Thyroid gland (tissue), 4 donors: ENCODE data around the gene PDRG1. TPM values are rescaled to one million over a fixed set of nuclear protein-coding genes. Genes with fewer than 3 reads are reported as not detected.
"Not testable (repeated sequence)": the region's sequence is repeated elsewhere in the genome, so short reads cannot be mapped to it uniquely, and the experiment has no call there.

Experiments
- DNase-seq, 2 donors: peaks; one replicate each; pipeline ENCODE4 v3.0.0-alpha.2; 2019
- H3K27ac ChIP-seq, 3 donors: fragments of 200-600 bp; sonication (generic); 1 replicate in 2 of 3; 2 replicates in 1 of 3; pipeline ENCODE4 v1.5.1; 2016 to 2019; ENCODE audit warnings: mild to moderate bottlenecking in 1 of 3, moderate library complexity in 1 of 3
- H3K27me3 ChIP-seq: fragments of 200-600 bp; sonication (generic); one replicate; pipeline ENCODE4 v1.5.1; 2019
- H3K36me3 ChIP-seq, 2 donors: fragments of 200-600 bp; sonication (generic); one replicate each; pipeline ENCODE4 v1.5.1; 2016 to 2019
- H3K4me1 ChIP-seq, 2 donors: fragments of 200-600 bp; sonication (generic); one replicate each; pipeline ENCODE4 v1.5.1; 2017 to 2019
- H3K4me3 ChIP-seq, 3 donors: fragments of 200-600 bp; sonication (generic); replicated peaks in 1 of 3; 1 replicate in 2 of 3; 2 replicates in 1 of 3; pipeline ENCODE4 v1.5.1; 2016; ENCODE audit warnings: mild to moderate bottlenecking in 1 of 3
- H3K9me3 ChIP-seq: fragments of 200-600 bp; sonication (generic); one replicate; pipeline ENCODE4 v1.5.1; 2017
- POLR2A ChIP-seq, 2 donors: fragments of 450-650 bp; IDR thresholded peaks; one replicate each; pipeline ENCODE4 v1.6.1; 2017; ENCODE audit warnings: antibody characterized with exemption in 2 of 2, mild to moderate bottlenecking in 2 of 2, moderate library complexity in 1 of 2
- WGBS, 2 donors: methylation state at CpG; one replicate each; pipeline ENCODE4 v1.1.5; 2017; 5-methylcytosine and 5-hydroxymethylcytosine counted together
- intact Hi-C: fragments of 100-400 bp; cut with DNase I; formaldehyde crosslinking; loops from one replicate; pipeline ENCODE4 v1.15.1; 2023
- total RNA-seq, 4 donors: library from RNA; depleted of rRNA; stranded (reverse); fragments of >200 nt; gene quantifications; one replicate each; pipeline ENCODE4 v1.2.3, GENCODE V29; 2016
- TF ChIP-seq, protein P1 (sequence below), 6 experiments: fragments of 200-600 bp in 3 of 6; fragments of 450-650 bp in 3 of 6; sonication (generic) in 3 of 6; IDR thresholded peaks; one replicate each; pipeline ENCODE4 v1.5.1; 2016 to 2019; ENCODE audit warnings: antibody characterized with exemption in 6 of 6, mild to moderate bottlenecking in 2 of 6, inconsistent platforms in 1 of 6, moderate library complexity in 1 of 6

The PDRG1 gene
- total RNA-seq, 4 donors from 2014 or later = 7.3 to 14.9 (median 9.2) TPM

- no peak for TF ChIP-seq POLR2A (IDR thresholded peaks at IDR 0.05)
- TF ChIP-seq, protein P1, sequence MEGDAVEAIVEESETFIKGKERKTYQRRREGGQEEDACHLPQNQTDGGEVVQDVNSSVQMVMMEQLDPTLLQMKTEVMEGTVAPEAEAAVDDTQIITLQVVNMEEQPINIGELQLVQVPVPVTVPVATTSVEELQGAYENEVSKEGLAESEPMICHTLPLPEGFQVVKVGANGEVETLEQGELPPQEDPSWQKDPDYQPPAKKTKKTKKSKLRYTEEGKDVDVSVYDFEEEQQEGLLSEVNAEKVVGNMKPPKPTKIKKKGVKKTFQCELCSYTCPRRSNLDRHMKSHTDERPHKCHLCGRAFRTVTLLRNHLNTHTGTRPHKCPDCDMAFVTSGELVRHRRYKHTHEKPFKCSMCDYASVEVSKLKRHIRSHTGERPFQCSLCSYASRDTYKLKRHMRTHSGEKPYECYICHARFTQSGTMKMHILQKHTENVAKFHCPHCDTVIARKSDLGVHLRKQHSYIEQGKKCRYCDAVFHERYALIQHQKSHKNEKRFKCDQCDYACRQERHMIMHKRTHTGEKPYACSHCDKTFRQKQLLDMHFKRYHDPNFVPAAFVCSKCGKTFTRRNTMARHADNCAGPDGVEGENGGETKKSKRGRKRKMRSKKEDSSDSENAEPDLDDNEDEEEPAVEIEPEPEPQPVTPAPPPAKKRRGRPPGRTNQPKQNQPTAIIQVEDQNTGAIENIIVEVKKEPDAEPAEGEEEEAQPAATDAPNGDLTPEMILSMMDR (IDR thresholded peaks at IDR 0.05) = no peak
- H3K9me3 ChIP-seq = no peaks in the 10 kb centered on the region
- no peaks in the 10 kb centered on the region for H3K4me1 ChIP-seq
- no peak for DNase-seq
- no peaks in the 10 kb centered on the region for H3K27me3 ChIP-seq
- H3K4me3 ChIP-seq = no peak overlapping the region
- H3K36me3 ChIP-seq = no peaks in the 10 kb centered on the region
- intact Hi-C loops = no loop called here
- no peak overlapping the region for H3K27ac ChIP-seq
- 74 to 77% methylated on average over 6 to 7 of the region's 8 CpGs for WGBS, 2 donors
Measured at GRCh38 chr20:31934968-31935764, 16.7 kb downstream of the PDRG1 start.

DNA sequence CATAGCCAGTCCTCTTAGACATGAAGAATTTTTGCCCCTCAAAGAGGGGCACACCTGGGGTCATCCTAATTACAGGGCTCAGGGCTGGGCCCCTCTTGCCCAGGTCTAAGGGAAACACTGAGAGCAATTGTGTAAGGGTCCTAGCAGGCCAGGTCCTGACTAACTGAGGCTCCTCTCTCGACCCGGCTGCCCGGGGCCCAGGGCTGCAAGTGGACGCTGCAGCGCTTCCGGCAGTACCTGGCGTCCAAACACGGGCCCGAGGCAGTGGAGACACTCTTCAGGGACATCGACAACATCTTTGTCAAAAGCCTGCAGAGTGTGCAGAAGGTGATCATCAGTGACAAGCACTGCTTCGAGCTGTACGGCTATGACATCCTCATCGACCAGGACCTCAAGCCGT is 17.4 kb downstream of the PDRG1 start:
- DNase-seq = no peak
- Histone ChIP-seq H3K9me3 (no peaks in the 10 kb centered on the region), H3K27ac (no peak overlapping the region), H3K4me3 (no peak overlapping the region), H3K27me3 (no peaks in the 10 kb centered on the region), H3K4me1 (no peaks in the 10 kb centered on the region), H3K36me3 (no peaks in the 10 kb centered on the region)
- TF ChIP-seq, protein P1 (IDR thresholded peaks at IDR 0.05) = no peak
- TF ChIP-seq POLR2A (IDR thresholded peaks at IDR 0.05) = no peak
- intact Hi-C loops = no loop called here
- WGBS, 2 donors = 87 to 91% methylated on average over 4 to 13 of the region's 14 CpGs

GRCh38 chr20:31933698-31934097 is 18.1 kb downstream of the PDRG1 start:
- TF ChIP-seq, protein P1 (IDR thresholded peaks at IDR 0.05) = no peak
- TF ChIP-seq POLR2A (IDR thresholded peaks at IDR 0.05) = no peak
- Histone ChIP-seq H3K4me3 (no peak overlapping the region), H3K27me3 (no peaks in the 10 kb centered on the region), H3K9me3 (no peaks in the 10 kb centered on the region), H3K27ac (no peak overlapping the region), H3K36me3 (no peaks in the 10 kb centered on the region), H3K4me1 (no peaks in the 10 kb centered on the region)
- intact Hi-C loops = no loop called here
- 84 to 88% methylated on average over 10 of the region's 10 CpGs for WGBS, 2 donors
- no peak for DNase-seq

DNA sequence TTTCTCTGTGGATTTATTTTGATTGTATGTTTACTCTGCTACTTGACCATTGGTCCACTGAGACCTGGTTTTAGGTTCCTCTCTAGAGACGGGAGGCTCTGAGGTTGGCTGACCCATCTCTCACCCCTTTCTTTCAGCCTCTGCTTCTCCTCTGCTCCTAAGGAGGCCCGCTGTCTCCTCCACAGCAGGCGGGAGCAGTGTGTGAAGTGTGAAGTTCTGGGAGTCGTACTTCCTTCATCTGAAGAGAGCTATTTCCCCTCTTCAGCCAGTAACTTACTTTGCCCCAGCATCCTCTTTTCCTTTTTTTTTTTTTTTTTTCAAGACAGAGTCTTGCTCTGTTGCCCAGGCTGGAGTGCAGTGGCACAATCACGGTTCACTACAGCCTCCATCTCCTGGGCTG is 21.1 kb downstream of the PDRG1 start:
- Histone ChIP-seq H3K9me3 (no peaks in the 10 kb centered on the region), H3K4me1 (no peaks in the 10 kb centered on the region), H3K27ac (no peak overlapping the region), H3K36me3 (no peaks in the 10 kb centered on the region), H3K27me3 (no peaks in the 10 kb centered on the region), H3K4me3 (no peak overlapping the region)
- no peak for DNase-seq
- WGBS, 2 donors = 29 to 40% methylated on average over 5 of the region's 5 CpGs
- TF ChIP-seq POLR2A (IDR thresholded peaks at IDR 0.05) = no peak
- TF ChIP-seq, protein P1 (IDR thresholded peaks at IDR 0.05) = no peak
- intact Hi-C loops = no loop called here

- H3K9me3 ChIP-seq, H3K4me3 ChIP-seq, H3K36me3 ChIP-seq, H3K4me1 ChIP-seq, DNase-seq, H3K27ac ChIP-seq, intact Hi-C loops, H3K27me3 ChIP-seq: not testable (repeated sequence)
- WGBS, 2 donors = 55 to 66% methylated on average over 4 of the region's 4 CpGs
Measured at GRCh38 chr20:31929631-31930030, 22.2 kb downstream of the PDRG1 start.
